SH-SY5Y (cell line): ENCODE measurements around the gene TMPRSS11B.

ENCODE experiments used
- GATA2 ChIP-seq: IDR thresholded peaks from 2 replicates; pipeline ENCODE4 v1.6.1; 2011; ENCODE audit warnings: mild to moderate bottlenecking, low read depth, low read length
- GATA3 ChIP-seq: IDR thresholded peaks from 2 replicates; pipeline ENCODE4 v1.6.1; 2011; ENCODE audit warnings: low read depth, mild to moderate bottlenecking, low read length, moderate library complexity

DNA sequence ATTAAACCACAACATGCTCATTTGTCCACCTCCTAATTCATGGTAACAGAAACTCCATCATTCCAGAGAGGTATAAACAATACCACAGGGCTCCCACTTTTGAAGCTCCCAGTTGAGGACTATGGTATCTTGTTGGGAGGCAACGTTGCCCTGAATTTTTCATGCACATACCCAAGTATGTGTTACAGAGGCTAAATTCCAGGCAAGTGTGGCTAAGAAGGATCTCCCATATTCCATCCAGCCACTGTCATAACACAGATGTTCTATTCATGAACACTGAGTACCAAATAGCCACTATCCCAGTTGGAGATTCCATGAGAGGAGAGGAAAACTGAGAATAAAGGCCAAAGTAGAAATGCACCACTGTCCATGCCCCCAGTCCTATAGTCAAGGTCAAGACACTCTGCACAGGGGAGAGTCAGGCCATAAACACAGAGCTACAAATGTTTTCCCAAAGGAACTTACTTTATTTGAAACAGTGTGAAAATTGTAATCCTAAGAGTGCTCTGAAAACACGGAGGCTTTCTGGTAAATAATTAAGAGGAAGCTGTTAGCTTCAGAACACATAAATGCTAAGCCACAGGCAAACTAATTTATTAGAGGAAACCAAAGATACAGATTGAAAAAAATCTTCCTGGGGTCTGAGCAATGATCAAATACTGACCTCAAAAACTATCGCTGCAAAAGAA, 42.4 kb upstream of the TMPRSS11B start:
- TF ChIP-seq GATA3 (no peak), GATA2 (no peak)
